Measurements from ENCODE around the gene GGT6.

DNA sequence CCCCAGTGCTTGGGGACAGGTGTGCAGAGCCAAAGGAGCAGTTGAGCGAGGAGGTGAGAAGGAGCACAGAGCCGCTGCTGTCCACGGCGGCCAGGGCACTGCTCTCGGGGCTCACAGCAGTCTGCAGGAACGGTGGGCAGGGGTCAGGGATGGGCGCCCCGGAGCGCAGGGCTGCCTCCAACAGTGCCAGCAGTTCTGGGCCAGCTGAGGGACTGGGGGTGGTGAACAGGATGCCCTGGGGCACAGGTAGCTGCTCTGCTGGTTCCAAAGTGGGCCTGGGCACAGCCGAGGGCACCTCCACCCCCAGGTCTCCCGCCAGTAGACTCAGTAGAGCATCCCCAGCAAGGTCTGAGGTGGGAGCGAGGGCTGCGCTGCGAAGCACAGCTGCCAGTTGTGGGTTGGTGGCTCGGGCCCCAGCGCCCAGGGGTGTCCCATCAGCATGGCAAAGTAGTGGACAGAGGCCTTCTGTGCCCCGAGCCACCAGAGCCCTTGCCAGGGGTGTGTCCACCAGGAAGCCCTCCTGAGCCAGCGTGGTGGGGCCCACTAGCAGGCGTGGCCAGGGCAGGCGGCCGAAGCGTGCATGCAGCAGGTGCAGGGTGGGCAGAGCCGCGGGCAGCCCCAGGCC lies 1.9 kb downstream of the GGT6 start:
- TF ChIP-seq, protein P1, sequence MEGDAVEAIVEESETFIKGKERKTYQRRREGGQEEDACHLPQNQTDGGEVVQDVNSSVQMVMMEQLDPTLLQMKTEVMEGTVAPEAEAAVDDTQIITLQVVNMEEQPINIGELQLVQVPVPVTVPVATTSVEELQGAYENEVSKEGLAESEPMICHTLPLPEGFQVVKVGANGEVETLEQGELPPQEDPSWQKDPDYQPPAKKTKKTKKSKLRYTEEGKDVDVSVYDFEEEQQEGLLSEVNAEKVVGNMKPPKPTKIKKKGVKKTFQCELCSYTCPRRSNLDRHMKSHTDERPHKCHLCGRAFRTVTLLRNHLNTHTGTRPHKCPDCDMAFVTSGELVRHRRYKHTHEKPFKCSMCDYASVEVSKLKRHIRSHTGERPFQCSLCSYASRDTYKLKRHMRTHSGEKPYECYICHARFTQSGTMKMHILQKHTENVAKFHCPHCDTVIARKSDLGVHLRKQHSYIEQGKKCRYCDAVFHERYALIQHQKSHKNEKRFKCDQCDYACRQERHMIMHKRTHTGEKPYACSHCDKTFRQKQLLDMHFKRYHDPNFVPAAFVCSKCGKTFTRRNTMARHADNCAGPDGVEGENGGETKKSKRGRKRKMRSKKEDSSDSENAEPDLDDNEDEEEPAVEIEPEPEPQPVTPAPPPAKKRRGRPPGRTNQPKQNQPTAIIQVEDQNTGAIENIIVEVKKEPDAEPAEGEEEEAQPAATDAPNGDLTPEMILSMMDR (IDR thresholded peaks at IDR 0.05), result no peak
- no peak for TF ChIP-seq POLR2A (IDR thresholded peaks at IDR 0.05)
